ENCODE data around the gene MLLT6. TPM values are rescaled to one million over a fixed set of nuclear protein-coding genes. Genes with fewer than 3 reads are reported as not detected.

MLLT6 gene
- total and polyA plus RNA-seq, 2 experiments from 2014 or later = 10.5 to 75.8 TPM

GRCh38 chr17:38674014-38674748, 30.9 kb upstream of the MLLT6 start:
- Histone ChIP-seq H3K4me1 (ENCODE audit: low read depth) (peaks cover 11% of the 10 kb centered on the region), H3K36me3 (no peaks in the 10 kb centered on the region), H3K4me3 (peak overlapping the region; percentile 54), H3K27me3 (peaks cover 53% of the 10 kb centered on the region), H3K9me3 (ENCODE audit: low read depth) (no peaks in the 10 kb centered on the region), H3K27ac (no peak overlapping the region)
- DNase-seq (ENCODE audit: low read depth in 1 of 2, low spot score in 1 of 2) = peak in 1 of 2 donors; percentile 55
- TF ChIP-seq CTCF (IDR thresholded peaks at IDR 0.05; ENCODE audit: low read depth, low read length) = no peak

GRCh38 chr17:38674749-38675615, 30.1 kb upstream of the MLLT6 start, which contains the start of gene EPOP:
TSS of gene EPOP (minus strand) at chr17:38674957. CDS start at chr17:38674495, 462 bp downstream.
- peak; percentile 91 for DNase-seq (ENCODE audit: low read depth in 1 of 2, low spot score in 1 of 2)
- peaks cover 45% of the 10 kb centered on the region for H3K27me3 ChIP-seq
- H3K4me1 ChIP-seq (ENCODE audit: low read depth) = peaks cover 11% of the 10 kb centered on the region
- peak within 1 kb of the TSS; percentile 54 for H3K4me3 ChIP-seq
- no peaks in the 10 kb centered on the region for H3K9me3 ChIP-seq (ENCODE audit: low read depth)
- no peak for TF ChIP-seq CTCF (IDR thresholded peaks at IDR 0.05; ENCODE audit: low read depth, low read length)
- no peak within 1 kb of the TSS for H3K27ac ChIP-seq
- no peaks in the 10 kb centered on the region for H3K36me3 ChIP-seq

- H3K4me1 ChIP-seq (ENCODE audit: low read depth) = peaks cover 11% of the 10 kb centered on the region
- H3K27me3 ChIP-seq = peaks cover 26% of the 10 kb centered on the region
- TF ChIP-seq CTCF (IDR thresholded peaks at IDR 0.05; ENCODE audit: low read depth, low read length) = peak; percentile 96
- H3K4me3 ChIP-seq = no peak overlapping the region
- H3K9me3 ChIP-seq (ENCODE audit: low read depth) = no peaks in the 10 kb centered on the region
- peak overlapping the region; percentile 28 for H3K27ac ChIP-seq
- DNase-seq (ENCODE audit: low read depth in 1 of 2, low spot score in 1 of 2) = peak; percentile 86
- H3K36me3 ChIP-seq = no peaks in the 10 kb centered on the region
These were observed 28.2 kb upstream of the MLLT6 start for GRCh38 chr17:38676706-38677504.

GRCh38 chr17:38677819-38678218, 27.3 kb upstream of the MLLT6 start:
- Histone ChIP-seq H3K36me3 (no peaks in the 10 kb centered on the region), H3K4me1 (ENCODE audit: low read depth) (peaks cover 5% of the 10 kb centered on the region), H3K27ac (no peak overlapping the region), H3K4me3 (no peak overlapping the region), H3K27me3 (peaks cover 17% of the 10 kb centered on the region), H3K9me3 (ENCODE audit: low read depth) (no peaks in the 10 kb centered on the region)
- TF ChIP-seq CTCF (IDR thresholded peaks at IDR 0.05; ENCODE audit: low read depth, low read length) = no peak
- no peak for DNase-seq (ENCODE audit: low read depth in 1 of 2, low spot score in 1 of 2)

GRCh38 chr17:38681096-38681495, 24.0 kb upstream of the MLLT6 start:
- DNase-seq (ENCODE audit: low read depth in 1 of 2, low spot score in 1 of 2) = no peak
- Histone ChIP-seq H3K27ac (no peak overlapping the region), H3K9me3 (ENCODE audit: low read depth) (no peaks in the 10 kb centered on the region)

More at GRCh38 chr17:38681096-38681495, 24.0 kb upstream of the MLLT6 start:
- H3K36me3 ChIP-seq = no peaks in the 10 kb centered on the region
- no peak for TF ChIP-seq CTCF (IDR thresholded peaks at IDR 0.05; ENCODE audit: low read depth, low read length)
- no peaks in the 10 kb centered on the region for H3K27me3 ChIP-seq
- no peaks in the 10 kb centered on the region for H3K4me1 ChIP-seq (ENCODE audit: low read depth)
- H3K4me3 ChIP-seq = no peak overlapping the region
